Panc1 (cell line): ENCODE results near the gene PSTPIP1.

Experiments
- POLR2AphosphoS5 ChIP-seq: IDR thresholded peaks from 2 replicates; pipeline ENCODE4 v1.6.1; 2012; ENCODE audit warnings: mild to moderate bottlenecking, low read depth, low read length, moderate library complexity
- SIN3A ChIP-seq: IDR thresholded peaks from 2 replicates; pipeline ENCODE4 v1.6.1; 2012; ENCODE audit warnings: low read depth, mild to moderate bottlenecking, low read length, moderate library complexity, borderline replicate concordance; ENCODE audit not compliant: insufficient read depth
- TCF7L2 ChIP-seq: IDR thresholded peaks from 2 replicates; pipeline ENCODE4 v1.6.1; 2011; ENCODE audit warnings: mild to moderate bottlenecking, low read depth, low read length, inconsistent platforms
- TF ChIP-seq, protein P1 (sequence below): fragments of 450-650 bp; IDR thresholded peaks from 2 replicates; pipeline ENCODE4 v1.5.1; 2017; ENCODE audit warnings: mild to moderate bottlenecking
- TF ChIP-seq, protein P2 (sequence below), 2 experiments: IDR thresholded peaks; 2 replicates each; pipeline ENCODE4 v1.6.1; 2011 to 2012; ENCODE audit warnings: low read depth in 2 of 2, control low read depth in 1 of 2, low read length in 1 of 2, mild to moderate bottlenecking in 1 of 2, moderate library complexity in 1 of 2; ENCODE audit not compliant: insufficient read depth in 1 of 2

DNA sequence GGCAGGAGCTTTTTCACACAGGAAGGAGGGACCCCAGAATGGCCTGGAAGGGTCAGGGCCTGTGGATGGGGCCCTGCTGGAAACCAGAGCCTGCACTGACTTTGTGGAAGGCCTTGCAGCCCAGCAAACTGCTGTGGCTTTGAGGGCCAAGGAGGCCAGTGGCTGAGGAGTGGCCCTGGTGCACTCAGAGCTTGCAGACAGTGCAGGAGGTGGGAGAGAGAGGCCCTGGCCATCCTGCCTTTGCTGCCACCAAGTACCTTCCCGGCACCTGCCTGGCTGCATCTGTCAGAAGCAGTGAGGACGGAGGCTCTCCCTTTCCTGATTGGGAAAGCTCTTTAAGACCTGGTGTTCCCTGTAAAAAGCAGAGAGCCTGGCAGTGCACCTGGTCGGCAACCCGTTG lies 6.4 kb downstream of the PSTPIP1 start:
- TF ChIP-seq, protein P1, sequence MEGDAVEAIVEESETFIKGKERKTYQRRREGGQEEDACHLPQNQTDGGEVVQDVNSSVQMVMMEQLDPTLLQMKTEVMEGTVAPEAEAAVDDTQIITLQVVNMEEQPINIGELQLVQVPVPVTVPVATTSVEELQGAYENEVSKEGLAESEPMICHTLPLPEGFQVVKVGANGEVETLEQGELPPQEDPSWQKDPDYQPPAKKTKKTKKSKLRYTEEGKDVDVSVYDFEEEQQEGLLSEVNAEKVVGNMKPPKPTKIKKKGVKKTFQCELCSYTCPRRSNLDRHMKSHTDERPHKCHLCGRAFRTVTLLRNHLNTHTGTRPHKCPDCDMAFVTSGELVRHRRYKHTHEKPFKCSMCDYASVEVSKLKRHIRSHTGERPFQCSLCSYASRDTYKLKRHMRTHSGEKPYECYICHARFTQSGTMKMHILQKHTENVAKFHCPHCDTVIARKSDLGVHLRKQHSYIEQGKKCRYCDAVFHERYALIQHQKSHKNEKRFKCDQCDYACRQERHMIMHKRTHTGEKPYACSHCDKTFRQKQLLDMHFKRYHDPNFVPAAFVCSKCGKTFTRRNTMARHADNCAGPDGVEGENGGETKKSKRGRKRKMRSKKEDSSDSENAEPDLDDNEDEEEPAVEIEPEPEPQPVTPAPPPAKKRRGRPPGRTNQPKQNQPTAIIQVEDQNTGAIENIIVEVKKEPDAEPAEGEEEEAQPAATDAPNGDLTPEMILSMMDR = no peak
- TF ChIP-seq POLR2AphosphoS5 = no peak
- TF ChIP-seq, protein P2, sequence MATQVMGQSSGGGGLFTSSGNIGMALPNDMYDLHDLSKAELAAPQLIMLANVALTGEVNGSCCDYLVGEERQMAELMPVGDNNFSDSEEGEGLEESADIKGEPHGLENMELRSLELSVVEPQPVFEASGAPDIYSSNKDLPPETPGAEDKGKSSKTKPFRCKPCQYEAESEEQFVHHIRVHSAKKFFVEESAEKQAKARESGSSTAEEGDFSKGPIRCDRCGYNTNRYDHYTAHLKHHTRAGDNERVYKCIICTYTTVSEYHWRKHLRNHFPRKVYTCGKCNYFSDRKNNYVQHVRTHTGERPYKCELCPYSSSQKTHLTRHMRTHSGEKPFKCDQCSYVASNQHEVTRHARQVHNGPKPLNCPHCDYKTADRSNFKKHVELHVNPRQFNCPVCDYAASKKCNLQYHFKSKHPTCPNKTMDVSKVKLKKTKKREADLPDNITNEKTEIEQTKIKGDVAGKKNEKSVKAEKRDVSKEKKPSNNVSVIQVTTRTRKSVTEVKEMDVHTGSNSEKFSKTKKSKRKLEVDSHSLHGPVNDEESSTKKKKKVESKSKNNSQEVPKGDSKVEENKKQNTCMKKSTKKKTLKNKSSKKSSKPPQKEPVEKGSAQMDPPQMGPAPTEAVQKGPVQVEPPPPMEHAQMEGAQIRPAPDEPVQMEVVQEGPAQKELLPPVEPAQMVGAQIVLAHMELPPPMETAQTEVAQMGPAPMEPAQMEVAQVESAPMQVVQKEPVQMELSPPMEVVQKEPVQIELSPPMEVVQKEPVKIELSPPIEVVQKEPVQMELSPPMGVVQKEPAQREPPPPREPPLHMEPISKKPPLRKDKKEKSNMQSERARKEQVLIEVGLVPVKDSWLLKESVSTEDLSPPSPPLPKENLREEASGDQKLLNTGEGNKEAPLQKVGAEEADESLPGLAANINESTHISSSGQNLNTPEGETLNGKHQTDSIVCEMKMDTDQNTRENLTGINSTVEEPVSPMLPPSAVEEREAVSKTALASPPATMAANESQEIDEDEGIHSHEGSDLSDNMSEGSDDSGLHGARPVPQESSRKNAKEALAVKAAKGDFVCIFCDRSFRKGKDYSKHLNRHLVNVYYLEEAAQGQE (IDR thresholded peaks at IDR 0.05; ENCODE audit: insufficient read depth in 1 of 2, low read depth in 2 of 2, low read length in 1 of 2) = no peak
- TF ChIP-seq SIN3A = no peak
- no peak for TF ChIP-seq TCF7L2
